ENCODE data around the gene MED12L. TPM values are rescaled to one million over a fixed set of nuclear protein-coding genes. Genes with fewer than 3 reads are reported as not detected.

The MED12L gene
- total RNA-seq, 1 experiment from 2014 or later: 6.4 TPM

DNA sequence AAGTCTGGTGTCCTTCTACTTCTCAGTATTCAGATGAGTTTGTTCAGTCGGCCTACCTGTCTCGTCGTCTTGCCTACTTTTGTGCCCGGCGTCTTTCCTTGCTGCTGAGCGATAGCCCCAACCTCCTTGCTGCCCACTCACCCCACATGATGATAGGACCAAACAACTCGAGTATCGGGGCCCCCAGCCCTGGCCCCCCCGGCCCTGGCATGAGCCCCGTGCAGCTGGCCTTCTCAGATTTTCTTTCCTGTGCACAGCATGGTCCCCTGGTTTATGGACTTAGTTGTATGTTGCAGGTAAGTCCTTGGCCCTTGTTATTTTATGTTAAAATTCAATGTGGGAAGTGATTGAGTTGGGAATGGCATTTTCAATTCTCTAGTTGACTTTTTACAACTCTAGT lies 74.3 kb downstream of the MED12L start:
- TF ChIP-seq EGR1 (IDR thresholded peaks at IDR 0.05; ENCODE audit: low read depth): no peak
- Histone ChIP-seq H3K9me2 (ENCODE audit: insufficient read depth) (no peaks in the 10 kb centered on the region), H3K36me3 (ENCODE audit: control insufficient read depth in 1 of 2, insufficient read depth in 2 of 2, low read length in 2 of 2) (no peaks in the 10 kb centered on the region), H3K79me2 (ENCODE audit: insufficient read depth, low read length) (no peaks in the 10 kb centered on the region), H4K20me1 (ENCODE audit: insufficient read depth) (no peaks in the 10 kb centered on the region), H3K27me3 (ENCODE audit: insufficient read depth, low read length) (no peaks in the 10 kb centered on the region), H3K4me3 (replicated peaks in 1 of 2; ENCODE audit: low read depth in 1 of 2, low read length in 2 of 2) (no peak overlapping the region), H3K4me2 (ENCODE audit: low read length) (no peak overlapping the region), H3K4me1 (ENCODE audit: control insufficient read depth in 1 of 2, insufficient read depth in 2 of 2, low read length in 2 of 2) (0 out of 4 replicates have a peak, but pooled peaks cover 0 to 2% of the 10 kb centered on the region in 2 experiments), H3K9ac (ENCODE audit: low read length) (no peak overlapping the region), H2AFZ (ENCODE audit: low read depth, low read length, poor library complexity, severe bottlenecking) (no peak overlapping the region), H3K27ac (ENCODE audit: low read depth, low read length) (no peak overlapping the region), H3K9me3 (ENCODE audit: control insufficient read depth in 1 of 2, insufficient read depth in 1 of 2, low read depth in 1 of 2, low read length in 2 of 2) (no peaks in the 10 kb centered on the region)
- RAD21 ChIA-PET (ENCODE audit: low non-redundant PET in 1 of 2, low total read pairs in 2 of 2, uncharacterized antibody in 2 of 2, unreplicated experiment in 2 of 2): no interaction called here
- intact Hi-C loops (cut with micrococcal nuclease): no loop called here
- DNase-seq (ENCODE audit: low read depth, low spot score): no peak
- no peak for ATAC-seq
- POLR2A ChIA-PET: no interaction called here
- CTCF ChIA-PET: no interaction called here
- no TSS peak for BruUV-seq (replicated peaks)

DNA sequence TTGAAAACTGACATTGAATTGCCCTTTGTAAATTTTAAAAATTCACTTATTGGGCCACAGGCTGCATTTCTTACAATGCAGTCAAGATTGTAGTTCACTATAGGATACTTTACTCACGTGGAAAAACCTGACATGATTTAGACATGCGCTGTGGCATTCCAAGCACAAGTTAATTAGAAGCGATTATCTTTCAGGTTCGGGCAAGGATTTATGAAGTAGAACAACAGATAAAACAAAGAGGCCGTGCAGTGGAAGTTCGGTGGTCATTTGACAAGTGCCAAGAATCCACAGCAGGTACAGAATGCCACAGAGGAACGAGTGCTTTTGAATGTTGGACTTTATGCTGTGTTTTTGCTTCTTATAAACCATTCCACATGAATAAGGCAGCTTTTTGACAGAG lies 79.8 kb downstream of the MED12L start:
- POLR2A ChIA-PET: no interaction called here
- CTCF ChIA-PET: no interaction called here
- Histone ChIP-seq H3K4me3 (replicated peaks in 1 of 2; ENCODE audit: low read depth in 1 of 2, low read length in 2 of 2) (no peak overlapping the region), H3K36me3 (ENCODE audit: control insufficient read depth in 1 of 2, insufficient read depth in 2 of 2, low read length in 2 of 2) (no peaks in the 10 kb centered on the region), H4K20me1 (ENCODE audit: insufficient read depth) (no peaks in the 10 kb centered on the region), H3K9me2 (ENCODE audit: insufficient read depth) (no peaks in the 10 kb centered on the region), H3K9ac (ENCODE audit: low read length) (no peak overlapping the region), H3K27me3 (ENCODE audit: insufficient read depth, low read length) (no peaks in the 10 kb centered on the region), H3K4me1 (ENCODE audit: control insufficient read depth in 1 of 2, insufficient read depth in 2 of 2, low read length in 2 of 2) (no peaks in the 10 kb centered on the region), H3K9me3 (ENCODE audit: control insufficient read depth in 1 of 2, insufficient read depth in 1 of 2, low read depth in 1 of 2, low read length in 2 of 2) (no peaks in the 10 kb centered on the region), H2AFZ (ENCODE audit: low read depth, low read length, poor library complexity, severe bottlenecking) (no peak overlapping the region), H3K4me2 (ENCODE audit: low read length) (no peak overlapping the region), H3K79me2 (ENCODE audit: insufficient read depth, low read length) (no peaks in the 10 kb centered on the region), H3K27ac (ENCODE audit: low read depth, low read length) (no peak overlapping the region)
- no TSS peak for BruUV-seq (replicated peaks)
- intact Hi-C loops (cut with micrococcal nuclease): loop anchor here (5.0 kb wide), 2 partner anchors 672 to 752 kb away; no protein-coding TSS in a partner anchor
- DNase-seq (ENCODE audit: low read depth, low spot score) (no peak), ATAC-seq (no peak)
- RAD21 ChIA-PET (ENCODE audit: low non-redundant PET in 1 of 2, low total read pairs in 2 of 2, uncharacterized antibody in 2 of 2, unreplicated experiment in 2 of 2): no interaction called here
- TF ChIP-seq JUND (IDR thresholded peaks at IDR 0.05): no peak
- no peak for TF ChIP-seq ELF1 (IDR thresholded peaks at IDR 0.05; ENCODE audit: borderline replicate concordance, low read depth)
- TF ChIP-seq, protein P1, sequence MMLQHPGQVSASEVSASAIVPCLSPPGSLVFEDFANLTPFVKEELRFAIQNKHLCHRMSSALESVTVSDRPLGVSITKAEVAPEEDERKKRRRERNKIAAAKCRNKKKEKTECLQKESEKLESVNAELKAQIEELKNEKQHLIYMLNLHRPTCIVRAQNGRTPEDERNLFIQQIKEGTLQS (IDR thresholded peaks at IDR 0.05): no peak
- TF ChIP-seq, protein P2, sequence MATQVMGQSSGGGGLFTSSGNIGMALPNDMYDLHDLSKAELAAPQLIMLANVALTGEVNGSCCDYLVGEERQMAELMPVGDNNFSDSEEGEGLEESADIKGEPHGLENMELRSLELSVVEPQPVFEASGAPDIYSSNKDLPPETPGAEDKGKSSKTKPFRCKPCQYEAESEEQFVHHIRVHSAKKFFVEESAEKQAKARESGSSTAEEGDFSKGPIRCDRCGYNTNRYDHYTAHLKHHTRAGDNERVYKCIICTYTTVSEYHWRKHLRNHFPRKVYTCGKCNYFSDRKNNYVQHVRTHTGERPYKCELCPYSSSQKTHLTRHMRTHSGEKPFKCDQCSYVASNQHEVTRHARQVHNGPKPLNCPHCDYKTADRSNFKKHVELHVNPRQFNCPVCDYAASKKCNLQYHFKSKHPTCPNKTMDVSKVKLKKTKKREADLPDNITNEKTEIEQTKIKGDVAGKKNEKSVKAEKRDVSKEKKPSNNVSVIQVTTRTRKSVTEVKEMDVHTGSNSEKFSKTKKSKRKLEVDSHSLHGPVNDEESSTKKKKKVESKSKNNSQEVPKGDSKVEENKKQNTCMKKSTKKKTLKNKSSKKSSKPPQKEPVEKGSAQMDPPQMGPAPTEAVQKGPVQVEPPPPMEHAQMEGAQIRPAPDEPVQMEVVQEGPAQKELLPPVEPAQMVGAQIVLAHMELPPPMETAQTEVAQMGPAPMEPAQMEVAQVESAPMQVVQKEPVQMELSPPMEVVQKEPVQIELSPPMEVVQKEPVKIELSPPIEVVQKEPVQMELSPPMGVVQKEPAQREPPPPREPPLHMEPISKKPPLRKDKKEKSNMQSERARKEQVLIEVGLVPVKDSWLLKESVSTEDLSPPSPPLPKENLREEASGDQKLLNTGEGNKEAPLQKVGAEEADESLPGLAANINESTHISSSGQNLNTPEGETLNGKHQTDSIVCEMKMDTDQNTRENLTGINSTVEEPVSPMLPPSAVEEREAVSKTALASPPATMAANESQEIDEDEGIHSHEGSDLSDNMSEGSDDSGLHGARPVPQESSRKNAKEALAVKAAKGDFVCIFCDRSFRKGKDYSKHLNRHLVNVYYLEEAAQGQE (IDR thresholded peaks at IDR 0.05; ENCODE audit: low read depth): no peak
- TF ChIP-seq ZNF274 (IDR thresholded peaks at IDR 0.05; ENCODE audit: low read depth, low read length): no peak
- TF ChIP-seq SRF (IDR thresholded peaks at IDR 0.05; ENCODE audit: low read depth): no peak
